BLaER1 (cell line): ENCODE measurements around the gene ASB9.

ENCODE experiments used
- H3K27ac ChIP-seq: shearing (Covaris generic); formaldehyde crosslinking; 2 replicates; pipeline ENCODE4 v1.8.1; 2022
- H3K27me3 ChIP-seq: shearing (Covaris generic); formaldehyde crosslinking; 2 replicates; pipeline ENCODE4 v1.8.1; 2022
- H3K36me3 ChIP-seq: shearing (Covaris generic); formaldehyde crosslinking; 2 replicates; pipeline ENCODE4 v1.8.1; 2022
- H3K4me1 ChIP-seq: shearing (Covaris generic); formaldehyde crosslinking; 2 replicates; pipeline ENCODE4 v1.8.1; 2022
- H3K4me2 ChIP-seq: shearing (Covaris generic); formaldehyde crosslinking; 2 replicates; pipeline ENCODE4 v1.8.1; 2022
- H3K4me3 ChIP-seq: shearing (Covaris generic); formaldehyde crosslinking; 2 replicates; pipeline ENCODE4 v1.8.1; 2022
- H3K9ac ChIP-seq: shearing (Covaris generic); formaldehyde crosslinking; 2 replicates; pipeline ENCODE4 v1.8.1; 2022
- H3K9me3 ChIP-seq: shearing (Covaris generic); formaldehyde crosslinking; 2 replicates; pipeline ENCODE4 v1.8.1; 2022
- H4K20me1 ChIP-seq: shearing (Covaris generic); formaldehyde crosslinking; 2 replicates; pipeline ENCODE4 v1.8.1; 2022
- Cebpa-rat ChIP-seq: shearing (Covaris generic); IDR thresholded peaks from 2 replicates; pipeline ENCODE4 v1.8.1; 2022

Gene ASB9

DNA sequence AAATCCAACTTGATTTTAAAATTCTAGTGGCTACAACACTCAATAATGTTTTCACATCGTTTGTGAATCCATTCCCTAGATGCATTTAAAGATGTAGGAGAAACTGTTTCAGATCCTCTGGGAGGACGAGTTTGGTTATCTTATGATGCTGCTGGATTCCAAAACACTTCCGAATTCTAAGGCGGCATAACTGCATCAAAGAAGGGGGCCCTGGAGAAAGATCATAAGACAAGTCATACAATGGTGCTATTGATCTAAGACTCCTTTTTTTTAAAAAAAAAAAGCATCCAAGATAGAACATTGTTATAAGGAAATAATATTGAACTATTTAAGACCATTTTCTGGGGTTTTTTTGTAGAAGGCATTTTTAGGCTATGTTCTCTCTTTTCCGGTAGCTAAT is 25.5 kb downstream of the ASB9 start:
- no peaks in the 10 kb centered on the region for H3K36me3 ChIP-seq

DNA sequence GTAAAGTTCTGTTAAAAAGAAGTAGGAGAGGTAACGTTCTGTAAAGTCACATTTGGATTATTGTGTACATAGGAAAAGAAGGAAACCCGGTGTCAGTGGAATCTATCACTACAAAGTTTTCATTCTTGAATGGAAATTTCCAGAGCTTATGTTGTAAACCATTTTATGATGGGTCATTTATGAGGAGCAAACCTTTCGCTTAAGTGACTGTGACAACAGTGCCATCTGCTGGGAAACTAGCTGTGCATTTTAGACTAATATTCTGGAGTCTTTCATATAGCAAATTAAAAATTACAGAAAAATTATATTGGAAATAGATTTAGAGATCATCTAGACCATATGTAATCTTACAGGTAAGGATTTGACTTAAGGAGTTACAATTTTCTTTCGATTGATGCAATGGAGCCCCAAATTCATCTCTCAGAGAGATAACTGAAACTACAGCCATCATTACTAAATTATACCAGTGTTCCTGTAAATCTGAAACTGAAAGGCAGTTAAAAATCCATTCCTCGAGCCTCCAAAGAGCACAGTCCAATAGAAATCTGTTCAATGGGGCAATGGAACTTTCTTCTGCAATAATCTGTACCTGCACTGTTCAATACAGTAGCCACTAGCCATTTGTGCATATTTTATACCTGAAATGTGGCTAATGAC is 26.9 kb downstream of the ASB9 start:
- H3K9me3 ChIP-seq, result no peaks in the 10 kb centered on the region
- peaks cover 85% of the 10 kb centered on the region for H3K27me3 ChIP-seq
- no peaks in the 10 kb centered on the region; the same call in 1 of the 2 replicates for H4K20me1 ChIP-seq
- H3K4me3 ChIP-seq, result no peak overlapping the region
- H3K27ac ChIP-seq, result no peak overlapping the region
- H3K4me1 ChIP-seq, result no peaks in the 10 kb centered on the region
- no peaks in the 10 kb centered on the region for H3K36me3 ChIP-seq
- no peak for TF ChIP-seq Cebpa-rat
- H3K9ac ChIP-seq, result no peak overlapping the region
- H3K4me2 ChIP-seq, result no peak overlapping the region

More for the DNA sequence above, 25.5 kb downstream of the ASB9 start:
- peaks cover 83% of the 10 kb centered on the region for H3K27me3 ChIP-seq
- H3K4me1 ChIP-seq, result no peaks in the 10 kb centered on the region
- H3K4me3 ChIP-seq, result no peak overlapping the region
- no peak for TF ChIP-seq Cebpa-rat
- H3K4me2 ChIP-seq, result no peak overlapping the region
- no peak overlapping the region for H3K27ac ChIP-seq
- no peak overlapping the region for H3K9ac ChIP-seq
- no peaks in the 10 kb centered on the region for H3K9me3 ChIP-seq
- H4K20me1 ChIP-seq, result no peaks in the 10 kb centered on the region; the same call in 1 of the 2 replicates

DNA sequence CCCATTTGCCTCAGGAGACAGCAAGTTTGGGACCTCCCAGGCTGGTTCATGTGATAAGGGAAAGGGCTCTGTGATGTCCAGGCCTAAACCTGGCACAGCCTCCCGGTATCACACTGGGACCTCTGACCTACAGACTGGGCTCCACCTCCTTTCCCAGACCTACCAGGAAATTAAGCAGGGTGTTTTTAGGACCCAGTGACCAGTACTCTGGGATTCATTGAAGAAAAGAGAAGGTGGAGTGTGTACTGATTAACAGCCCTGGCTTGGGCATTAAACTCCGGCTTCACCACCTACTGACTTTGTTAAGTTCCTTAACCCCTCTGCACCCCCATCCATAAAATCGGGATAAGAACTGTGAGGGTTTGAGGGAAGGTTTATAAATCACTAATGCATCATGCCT is 28.6 kb downstream of the ASB9 start:
- no peak overlapping the region for H3K9ac ChIP-seq
- H3K27me3 ChIP-seq, result peaks cover 81% of the 10 kb centered on the region
- no peaks in the 10 kb centered on the region for H3K4me1 ChIP-seq
- no peak overlapping the region for H3K4me2 ChIP-seq
- no peaks in the 10 kb centered on the region; the same call in 1 of the 2 replicates for H4K20me1 ChIP-seq
- H3K4me3 ChIP-seq, result no peak overlapping the region
- H3K36me3 ChIP-seq, result no peaks in the 10 kb centered on the region
- H3K9me3 ChIP-seq, result no peaks in the 10 kb centered on the region
- TF ChIP-seq Cebpa-rat, result no peak
- H3K27ac ChIP-seq, result no peak overlapping the region

DNA sequence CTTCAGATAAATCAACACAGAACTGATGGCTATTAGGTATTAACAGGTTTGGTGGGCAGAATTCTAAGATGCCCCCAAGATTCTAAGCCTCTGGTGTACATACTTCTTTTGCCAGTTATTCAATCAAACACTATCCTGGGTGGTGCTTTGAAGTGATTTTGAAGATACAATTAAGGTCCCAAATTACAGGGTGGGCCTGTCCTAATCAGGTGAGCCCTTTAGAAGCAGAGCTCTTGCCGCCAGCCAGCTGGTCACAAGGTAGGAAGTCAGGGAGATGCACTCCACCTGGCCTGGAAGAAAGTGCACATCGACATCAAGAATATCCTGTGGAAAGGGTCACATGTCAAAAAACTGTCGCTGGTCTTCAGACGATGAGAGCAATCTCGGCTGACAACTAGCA is 29.5 kb downstream of the ASB9 start:
- Histone ChIP-seq H4K20me1 (no peaks in the 10 kb centered on the region; the same call in 1 of the 2 replicates), H3K27me3 (peaks cover 77% of the 10 kb centered on the region), H3K9ac (no peak overlapping the region), H3K27ac (no peak overlapping the region), H3K4me2 (no peak overlapping the region), H3K9me3 (no peaks in the 10 kb centered on the region), H3K4me1 (no peaks in the 10 kb centered on the region), H3K36me3 (no peaks in the 10 kb centered on the region), H3K4me3 (no peak overlapping the region)
- no peak for TF ChIP-seq Cebpa-rat

DNA sequence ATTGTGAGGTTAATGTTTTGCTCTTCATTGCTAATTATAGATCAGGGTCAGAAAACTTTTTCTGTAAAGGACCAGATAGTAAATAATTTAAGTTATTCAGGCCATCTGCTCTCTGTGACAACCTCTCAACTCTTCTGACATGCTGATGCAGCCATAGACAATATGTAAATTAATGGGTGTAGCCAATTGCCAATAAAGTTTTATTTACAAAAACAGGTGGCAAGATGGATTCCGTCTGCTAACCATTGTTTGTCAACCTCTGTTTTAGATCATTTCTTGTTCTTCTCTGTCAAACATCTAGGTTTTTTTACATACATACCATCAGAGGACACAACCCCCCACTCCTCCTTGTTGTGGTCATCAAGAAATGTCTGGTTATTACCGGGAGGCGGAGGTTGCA is 33.7 kb downstream of the ASB9 start:
- Histone ChIP-seq H3K4me2 (no peak overlapping the region), H3K27ac (no peak overlapping the region), H3K4me3 (no peak overlapping the region), H3K4me1 (no peaks in the 10 kb centered on the region), H4K20me1 (no peaks in the 10 kb centered on the region), H3K27me3 (peaks cover 73% of the 10 kb centered on the region), H3K9ac (no peak overlapping the region), H3K9me3 (no peaks in the 10 kb centered on the region), H3K36me3 (no peaks in the 10 kb centered on the region)
- no peak for TF ChIP-seq Cebpa-rat

DNA sequence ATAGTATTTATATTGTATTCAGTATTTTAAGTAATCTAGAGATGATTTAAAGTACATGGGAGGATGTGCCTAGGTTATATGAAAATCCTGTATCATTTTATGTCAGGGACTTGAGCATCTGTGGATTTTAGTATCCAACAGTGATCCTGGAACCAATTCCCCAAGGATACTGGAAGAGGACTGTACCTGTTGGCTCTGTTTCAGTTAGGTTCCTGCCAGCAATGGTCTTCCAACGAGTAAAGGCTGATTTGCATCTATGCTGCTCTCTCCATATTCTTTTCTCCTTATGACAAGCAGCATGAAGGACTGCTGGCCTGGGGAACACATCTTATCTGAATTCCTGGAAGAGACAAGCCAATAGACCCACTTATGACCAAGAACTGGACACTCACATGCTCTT is 34.9 kb downstream of the ASB9 start:
- Histone ChIP-seq H3K9ac (no peak overlapping the region), H3K27ac (no peak overlapping the region), H4K20me1 (no peaks in the 10 kb centered on the region), H3K4me1 (no peaks in the 10 kb centered on the region), H3K4me2 (no peak overlapping the region), H3K27me3 (peaks cover 68% of the 10 kb centered on the region), H3K36me3 (no peaks in the 10 kb centered on the region), H3K9me3 (no peaks in the 10 kb centered on the region), H3K4me3 (no peak overlapping the region)
- TF ChIP-seq Cebpa-rat, result no peak

DNA sequence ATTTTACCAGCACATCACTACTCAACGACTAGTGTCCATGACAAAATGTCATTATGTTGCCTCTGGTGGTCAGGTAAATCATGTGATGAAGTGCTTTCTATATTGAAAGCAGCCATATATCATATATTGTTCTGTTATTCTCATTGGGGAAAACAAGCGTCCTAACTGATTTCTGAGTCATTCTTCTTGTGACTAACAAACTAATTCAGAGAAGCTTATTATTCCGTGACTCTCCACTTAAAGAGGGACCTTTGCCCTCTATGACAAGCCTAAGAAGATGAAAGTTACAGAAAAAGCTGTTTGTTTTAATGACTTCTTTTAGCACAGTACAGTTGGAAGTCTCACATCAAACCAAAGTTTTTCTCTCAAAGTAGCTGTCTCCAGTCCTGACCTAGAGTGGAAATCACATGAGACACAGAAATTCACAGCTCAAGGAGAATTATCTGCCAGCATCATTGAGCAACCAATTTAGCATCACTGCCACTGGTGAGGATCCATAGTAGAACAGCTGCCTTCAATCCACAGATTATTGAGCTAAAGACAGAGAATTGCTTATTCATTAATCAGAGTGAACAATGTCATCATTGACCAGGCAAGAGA is 36.4 kb downstream of the ASB9 start:
- Histone ChIP-seq H3K9ac (no peak overlapping the region), H3K27ac (no peak overlapping the region), H3K9me3 (no peaks in the 10 kb centered on the region), H3K4me2 (no peak overlapping the region), H3K4me3 (no peak overlapping the region), H3K4me1 (no peaks in the 10 kb centered on the region), H4K20me1 (no peaks in the 10 kb centered on the region), H3K36me3 (no peaks in the 10 kb centered on the region), H3K27me3 (peaks cover 69% of the 10 kb centered on the region)
- TF ChIP-seq Cebpa-rat, result no peak

DNA sequence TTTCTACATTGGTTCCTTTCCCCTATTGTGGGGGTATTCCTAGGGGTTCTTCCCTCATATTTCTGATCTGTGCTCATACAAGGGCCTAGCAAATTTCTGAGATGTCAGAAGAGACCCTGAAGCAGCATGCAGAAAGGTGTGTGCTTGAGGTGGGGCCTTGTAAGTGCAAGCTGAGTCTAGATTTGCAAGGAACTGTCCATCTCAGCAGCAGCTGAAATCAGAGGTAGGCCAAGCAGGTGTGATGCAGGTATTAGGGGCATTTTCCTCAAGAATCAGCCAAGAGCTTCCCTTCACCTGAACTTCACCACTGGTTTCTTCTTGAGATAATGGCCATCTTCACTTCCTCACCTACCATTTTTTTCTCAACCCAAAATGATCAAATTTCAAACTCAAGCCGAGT is 45.1 kb downstream of the ASB9 start:
- H4K20me1 ChIP-seq, result peaks cover 6% of the 10 kb centered on the region; the same call in 1 of the 2 replicates
- H3K36me3 ChIP-seq, result no peaks in the 10 kb centered on the region
- no peaks in the 10 kb centered on the region for H3K4me1 ChIP-seq
- peaks cover 93% of the 10 kb centered on the region for H3K27me3 ChIP-seq
- H3K27ac ChIP-seq, result no peak overlapping the region
- H3K4me3 ChIP-seq, result no peak overlapping the region
- no peak overlapping the region for H3K9ac ChIP-seq
- no peak overlapping the region for H3K4me2 ChIP-seq
- H3K9me3 ChIP-seq, result no peaks in the 10 kb centered on the region
- TF ChIP-seq Cebpa-rat, result no peak

DNA sequence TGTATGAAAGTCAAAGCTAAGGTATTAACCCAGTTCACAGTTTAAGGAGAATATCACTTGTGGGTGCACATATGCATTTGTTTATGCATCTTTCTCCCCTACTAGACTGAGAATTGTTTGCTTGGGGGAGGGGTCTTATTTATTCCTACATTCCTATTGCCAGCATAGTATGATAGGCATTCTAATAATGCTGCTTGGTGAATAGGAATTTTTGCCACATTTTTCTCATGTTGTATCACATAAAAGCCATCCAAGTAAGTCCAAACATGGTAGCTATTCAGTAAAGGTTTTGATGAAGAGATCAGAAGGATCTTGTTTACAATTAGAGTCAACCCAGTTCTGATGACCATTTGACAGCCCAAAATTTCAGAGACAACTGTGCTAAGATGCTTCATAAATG is 48.6 kb downstream of the ASB9 start:
- Histone ChIP-seq H3K4me3 (no peak overlapping the region), H3K9me3 (no peaks in the 10 kb centered on the region), H3K27me3 (peaks cover 94% of the 10 kb centered on the region), H3K9ac (no peak overlapping the region), H3K4me1 (no peaks in the 10 kb centered on the region), H4K20me1 (peaks cover 6% of the 10 kb centered on the region; the same call in 1 of the 2 replicates), H3K36me3 (no peaks in the 10 kb centered on the region), H3K4me2 (no peak overlapping the region), H3K27ac (no peak overlapping the region)
- TF ChIP-seq Cebpa-rat, result no peak

DNA sequence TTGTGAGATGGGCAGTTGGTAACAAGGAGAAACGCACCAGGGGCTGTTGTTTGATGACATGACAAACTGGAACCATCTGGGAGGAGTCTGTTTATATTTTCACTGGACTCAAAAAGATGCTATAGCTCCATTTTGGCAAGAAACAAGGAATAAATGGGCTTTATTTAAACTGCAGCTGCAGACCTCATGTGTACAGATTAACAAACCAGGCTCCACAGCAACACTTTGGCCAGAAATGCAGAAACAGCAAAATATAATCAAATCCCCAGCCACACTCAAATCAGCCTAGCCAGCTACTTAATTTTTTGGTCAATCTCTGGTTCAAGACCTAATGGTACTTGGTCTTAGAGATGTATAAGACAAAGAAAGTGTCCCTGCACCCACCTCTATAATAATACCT is 52.7 kb downstream of the ASB9 start:
- no peak overlapping the region for H3K4me3 ChIP-seq
- H3K9me3 ChIP-seq, result no peaks in the 10 kb centered on the region
- H3K9ac ChIP-seq, result no peak overlapping the region
- no peaks in the 10 kb centered on the region for H3K36me3 ChIP-seq
- TF ChIP-seq Cebpa-rat, result no peak
- peaks cover 10% of the 10 kb centered on the region; the same call in 1 of the 2 replicates for H4K20me1 ChIP-seq
- no peak overlapping the region for H3K4me2 ChIP-seq
- no peaks in the 10 kb centered on the region for H3K4me1 ChIP-seq
- H3K27ac ChIP-seq, result no peak overlapping the region
- H3K27me3 ChIP-seq, result peaks cover 90% of the 10 kb centered on the region
